AG08396 (cell line): ENCODE data around the gene NDUFS6.

Experiments
- DNase-seq: peaks from one replicate; pipeline ENCODE4 v3.0.0; 2012; ENCODE audit warnings: low spot score, mixed read lengths

The NDUFS6 gene

GRCh38 chr5:1853531-1853930, 52.3 kb downstream of the NDUFS6 start:
- DNase-seq: no peak

- DNase-seq: no peak
Observed at GRCh38 chr5:1855075-1855474, 53.9 kb downstream of the NDUFS6 start.

GRCh38 chr5:1855596-1855995, 54.4 kb downstream of the NDUFS6 start:
- DNase-seq: no peak

GRCh38 chr5:1856596-1857255, 55.5 kb downstream of the NDUFS6 start:
- no peak for DNase-seq

GRCh38 chr5:1857256-1857600, 56.0 kb downstream of the NDUFS6 start:
- no peak for DNase-seq

- no peak for DNase-seq
Observed at GRCh38 chr5:1858436-1858835, 57.2 kb downstream of the NDUFS6 start.

GRCh38 chr5:1859099-1859498, 57.9 kb downstream of the NDUFS6 start:
- no peak for DNase-seq

- no peak for DNase-seq
Observed at GRCh38 chr5:1860021-1860610, 58.9 kb downstream of the NDUFS6 start.

- no peak for DNase-seq
Observed at GRCh38 chr5:1860949-1861348, 59.7 kb downstream of the NDUFS6 start.

GRCh38 chr5:1864896-1865440, 63.8 kb downstream of the NDUFS6 start:
- no peak for DNase-seq

- no peak for DNase-seq
Observed at GRCh38 chr5:1865486-1865885, 64.3 kb downstream of the NDUFS6 start.
